Measurements from ENCODE around the gene COQ10A. TPM values are rescaled to one million over a fixed set of nuclear protein-coding genes. Genes with fewer than 3 reads are reported as not detected.
A peak's percentile ranks its signal among the peaks of the same experiment; 100 is the strongest.

COQ10A gene
- total and polyA plus RNA-seq, 2 of the 13 experiments (the other 11 are each of a cell fraction or from before 2014, with no cell fraction given) = 21.0 to 37.3 TPM

DNA sequence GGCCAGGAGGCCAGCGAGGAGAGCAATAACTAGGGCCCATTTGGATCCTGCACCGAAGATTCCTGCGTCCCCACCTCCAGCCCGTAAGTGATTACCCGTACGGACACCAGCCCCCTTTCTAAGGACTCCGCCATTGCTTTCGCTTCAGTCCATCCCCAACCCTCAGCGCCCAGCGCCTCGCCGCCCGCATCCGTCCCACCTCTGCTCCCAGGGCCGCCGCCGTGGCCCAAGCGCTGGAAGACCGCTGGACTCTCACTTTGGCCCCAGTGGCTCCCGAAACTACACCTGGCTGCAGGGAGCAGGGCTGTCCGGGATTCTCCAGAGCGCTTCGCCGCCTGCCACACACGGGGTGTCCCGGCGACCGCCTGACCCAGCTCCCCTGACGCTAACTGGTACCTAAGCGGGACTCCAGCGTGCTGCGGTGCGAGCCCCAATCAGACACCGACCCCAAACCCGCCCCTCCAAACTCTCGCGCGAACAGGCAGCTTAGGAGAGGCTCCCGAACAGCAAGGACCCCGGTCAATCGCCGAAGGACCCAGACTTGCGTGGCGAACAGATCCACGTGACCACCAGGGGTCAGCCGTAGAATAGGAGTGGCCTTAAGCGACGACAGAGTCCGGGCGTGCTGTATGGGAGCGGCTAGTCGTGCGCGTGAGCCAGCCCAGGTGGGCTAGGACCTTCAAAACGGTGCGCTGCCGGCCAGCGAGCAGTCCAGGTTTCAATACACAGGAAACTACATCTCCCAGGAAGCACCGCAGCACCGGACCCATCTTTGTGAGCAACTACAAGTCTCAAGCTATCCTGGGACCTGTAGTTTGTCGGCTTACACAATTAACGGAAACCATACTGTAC is 49.1 kb downstream of the COQ10A start, which contains the start of gene CNPY2 (continued):
- TF ChIP-seq POLR2AphosphoS2 (IDR thresholded peaks at IDR 0.05; ENCODE audit: low read depth, low read length) (no peak), CBX5 (CRISPR knock-in tag; IDR thresholded peaks at IDR 0.05; ENCODE audit: borderline replicate concordance) (no peak; the same call in 1 of the 2 replicates), MIXL1 (CRISPR knock-in tag; IDR thresholded peaks at IDR 0.05) (peak; percentile 54; the same call in 1 of the 2 replicates), SIN3B (IDR thresholded peaks at IDR 0.05; ENCODE audit: low read length) (peak; percentile 21), SIN3A (IDR thresholded peaks at IDR 0.05; ENCODE audit: borderline replicate concordance, low read depth, low read length) (peak; percentile 51; the same call in 1 of the 2 replicates), ZNF451 (CRISPR knock-in tag; IDR thresholded peaks at IDR 0.05) (no peak), KLF12 (CRISPR knock-in tag; IDR thresholded peaks at IDR 0.05; ENCODE audit: borderline replicate concordance) (no peak; the same call in 1 of the 2 replicates), ZNF547 (CRISPR knock-in tag; IDR thresholded peaks at IDR 0.05) (peak; percentile 31; the same call in 1 of the 2 replicates), ZNF737 (CRISPR knock-in tag; IDR thresholded peaks at IDR 0.05; ENCODE audit: borderline replicate concordance) (no peak), ZNF780A (CRISPR knock-in tag; IDR thresholded peaks at IDR 0.05) (peak; percentile 53; the same call in 1 of the 2 replicates), KLF6 (CRISPR knock-in tag; IDR thresholded peaks at IDR 0.05) (0 out of 2 replicates have a peak, but pooled peaks have one; percentile 22), NFE2L1 (CRISPR knock-in tag; IDR thresholded peaks at IDR 0.05; ENCODE audit: borderline replicate concordance) (no peak; the same call in 1 of the 2 replicates), PHB2 (IDR thresholded peaks at IDR 0.05; ENCODE audit: partially characterized antibody) (no peak), FOXC1 (CRISPR knock-in tag; IDR thresholded peaks at IDR 0.05; ENCODE audit: borderline replicate concordance) (peak; percentile 71), ZNF484 (CRISPR knock-in tag; IDR thresholded peaks at IDR 0.05; ENCODE audit: borderline replicate concordance, low read depth) (no peak), STAG1 (CRISPR knock-in tag; IDR thresholded peaks at IDR 0.05) (peak; percentile 96)
- TF ChIP-seq, protein P1, sequence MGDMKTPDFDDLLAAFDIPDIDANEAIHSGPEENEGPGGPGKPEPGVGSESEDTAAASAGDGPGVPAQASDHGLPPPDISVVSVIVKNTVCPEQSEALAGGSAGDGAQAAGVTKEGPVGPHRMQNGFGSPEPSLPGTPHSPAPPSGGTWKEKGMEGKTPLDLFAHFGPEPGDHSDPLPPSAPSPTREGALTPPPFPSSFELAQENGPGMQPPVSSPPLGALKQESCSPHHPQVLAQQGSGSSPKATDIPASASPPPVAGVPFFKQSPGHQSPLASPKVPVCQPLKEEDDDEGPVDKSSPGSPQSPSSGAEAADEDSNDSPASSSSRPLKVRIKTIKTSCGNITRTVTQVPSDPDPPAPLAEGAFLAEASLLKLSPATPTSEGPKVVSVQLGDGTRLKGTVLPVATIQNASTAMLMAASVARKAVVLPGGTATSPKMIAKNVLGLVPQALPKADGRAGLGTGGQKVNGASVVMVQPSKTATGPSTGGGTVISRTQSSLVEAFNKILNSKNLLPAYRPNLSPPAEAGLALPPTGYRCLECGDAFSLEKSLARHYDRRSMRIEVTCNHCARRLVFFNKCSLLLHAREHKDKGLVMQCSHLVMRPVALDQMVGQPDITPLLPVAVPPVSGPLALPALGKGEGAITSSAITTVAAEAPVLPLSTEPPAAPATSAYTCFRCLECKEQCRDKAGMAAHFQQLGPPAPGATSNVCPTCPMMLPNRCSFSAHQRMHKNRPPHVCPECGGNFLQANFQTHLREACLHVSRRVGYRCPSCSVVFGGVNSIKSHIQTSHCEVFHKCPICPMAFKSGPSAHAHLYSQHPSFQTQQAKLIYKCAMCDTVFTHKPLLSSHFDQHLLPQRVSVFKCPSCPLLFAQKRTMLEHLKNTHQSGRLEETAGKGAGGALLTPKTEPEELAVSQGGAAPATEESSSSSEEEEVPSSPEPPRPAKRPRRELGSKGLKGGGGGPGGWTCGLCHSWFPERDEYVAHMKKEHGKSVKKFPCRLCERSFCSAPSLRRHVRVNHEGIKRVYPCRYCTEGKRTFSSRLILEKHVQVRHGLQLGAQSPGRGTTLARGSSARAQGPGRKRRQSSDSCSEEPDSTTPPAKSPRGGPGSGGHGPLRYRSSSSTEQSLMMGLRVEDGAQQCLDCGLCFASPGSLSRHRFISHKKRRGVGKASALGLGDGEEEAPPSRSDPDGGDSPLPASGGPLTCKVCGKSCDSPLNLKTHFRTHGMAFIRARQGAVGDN (CRISPR knock-in tag; IDR thresholded peaks at IDR 0.05) = peak; percentile 98
- TF ChIP-seq, protein P2, sequence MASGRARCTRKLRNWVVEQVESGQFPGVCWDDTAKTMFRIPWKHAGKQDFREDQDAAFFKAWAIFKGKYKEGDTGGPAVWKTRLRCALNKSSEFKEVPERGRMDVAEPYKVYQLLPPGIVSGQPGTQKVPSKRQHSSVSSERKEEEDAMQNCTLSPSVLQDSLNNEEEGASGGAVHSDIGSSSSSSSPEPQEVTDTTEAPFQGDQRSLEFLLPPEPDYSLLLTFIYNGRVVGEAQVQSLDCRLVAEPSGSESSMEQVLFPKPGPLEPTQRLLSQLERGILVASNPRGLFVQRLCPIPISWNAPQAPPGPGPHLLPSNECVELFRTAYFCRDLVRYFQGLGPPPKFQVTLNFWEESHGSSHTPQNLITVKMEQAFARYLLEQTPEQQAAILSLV (CRISPR knock-in tag; IDR thresholded peaks at IDR 0.05; ENCODE audit: borderline replicate concordance) = peak; percentile 77
- TF ChIP-seq, protein P3, sequence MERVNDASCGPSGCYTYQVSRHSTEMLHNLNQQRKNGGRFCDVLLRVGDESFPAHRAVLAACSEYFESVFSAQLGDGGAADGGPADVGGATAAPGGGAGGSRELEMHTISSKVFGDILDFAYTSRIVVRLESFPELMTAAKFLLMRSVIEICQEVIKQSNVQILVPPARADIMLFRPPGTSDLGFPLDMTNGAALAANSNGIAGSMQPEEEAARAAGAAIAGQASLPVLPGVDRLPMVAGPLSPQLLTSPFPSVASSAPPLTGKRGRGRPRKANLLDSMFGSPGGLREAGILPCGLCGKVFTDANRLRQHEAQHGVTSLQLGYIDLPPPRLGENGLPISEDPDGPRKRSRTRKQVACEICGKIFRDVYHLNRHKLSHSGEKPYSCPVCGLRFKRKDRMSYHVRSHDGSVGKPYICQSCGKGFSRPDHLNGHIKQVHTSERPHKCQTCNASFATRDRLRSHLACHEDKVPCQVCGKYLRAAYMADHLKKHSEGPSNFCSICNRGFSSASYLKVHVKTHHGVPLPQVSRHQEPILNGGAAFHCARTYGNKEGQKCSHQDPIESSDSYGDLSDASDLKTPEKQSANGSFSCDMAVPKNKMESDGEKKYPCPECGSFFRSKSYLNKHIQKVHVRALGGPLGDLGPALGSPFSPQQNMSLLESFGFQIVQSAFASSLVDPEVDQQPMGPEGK (CRISPR knock-in tag; IDR thresholded peaks at IDR 0.05) = 0 out of 2 replicates have a peak, but pooled peaks have one; percentile 39
- TF ChIP-seq, protein P4, sequence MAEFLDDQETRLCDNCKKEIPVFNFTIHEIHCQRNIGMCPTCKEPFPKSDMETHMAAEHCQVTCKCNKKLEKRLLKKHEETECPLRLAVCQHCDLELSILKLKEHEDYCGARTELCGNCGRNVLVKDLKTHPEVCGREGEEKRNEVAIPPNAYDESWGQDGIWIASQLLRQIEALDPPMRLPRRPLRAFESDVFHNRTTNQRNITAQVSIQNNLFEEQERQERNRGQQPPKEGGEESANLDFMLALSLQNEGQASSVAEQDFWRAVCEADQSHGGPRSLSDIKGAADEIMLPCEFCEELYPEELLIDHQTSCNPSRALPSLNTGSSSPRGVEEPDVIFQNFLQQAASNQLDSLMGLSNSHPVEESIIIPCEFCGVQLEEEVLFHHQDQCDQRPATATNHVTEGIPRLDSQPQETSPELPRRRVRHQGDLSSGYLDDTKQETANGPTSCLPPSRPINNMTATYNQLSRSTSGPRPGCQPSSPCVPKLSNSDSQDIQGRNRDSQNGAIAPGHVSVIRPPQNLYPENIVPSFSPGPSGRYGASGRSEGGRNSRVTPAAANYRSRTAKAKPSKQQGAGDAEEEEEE (CRISPR knock-in tag; IDR thresholded peaks at IDR 0.05; ENCODE audit: borderline replicate concordance) = no peak

Data from HepG2 (cell line).